GM18909 (cell line): ENCODE results near the gene TMEM255B.
"Not testable (repeated sequence)": the region's sequence is repeated elsewhere in the genome, so short reads cannot be mapped to it uniquely, and the experiment has no call there.

Source experiments
- ATAC-seq: cut with Tn5 transposase; IDR thresholded peaks from one replicate; pipeline ENCODE4 v1.9.1; 2021; ENCODE audit warnings: mild to moderate bottlenecking; ENCODE audit not compliant: unreplicated experiment, poor library complexity

TMEM255B gene

DNA sequence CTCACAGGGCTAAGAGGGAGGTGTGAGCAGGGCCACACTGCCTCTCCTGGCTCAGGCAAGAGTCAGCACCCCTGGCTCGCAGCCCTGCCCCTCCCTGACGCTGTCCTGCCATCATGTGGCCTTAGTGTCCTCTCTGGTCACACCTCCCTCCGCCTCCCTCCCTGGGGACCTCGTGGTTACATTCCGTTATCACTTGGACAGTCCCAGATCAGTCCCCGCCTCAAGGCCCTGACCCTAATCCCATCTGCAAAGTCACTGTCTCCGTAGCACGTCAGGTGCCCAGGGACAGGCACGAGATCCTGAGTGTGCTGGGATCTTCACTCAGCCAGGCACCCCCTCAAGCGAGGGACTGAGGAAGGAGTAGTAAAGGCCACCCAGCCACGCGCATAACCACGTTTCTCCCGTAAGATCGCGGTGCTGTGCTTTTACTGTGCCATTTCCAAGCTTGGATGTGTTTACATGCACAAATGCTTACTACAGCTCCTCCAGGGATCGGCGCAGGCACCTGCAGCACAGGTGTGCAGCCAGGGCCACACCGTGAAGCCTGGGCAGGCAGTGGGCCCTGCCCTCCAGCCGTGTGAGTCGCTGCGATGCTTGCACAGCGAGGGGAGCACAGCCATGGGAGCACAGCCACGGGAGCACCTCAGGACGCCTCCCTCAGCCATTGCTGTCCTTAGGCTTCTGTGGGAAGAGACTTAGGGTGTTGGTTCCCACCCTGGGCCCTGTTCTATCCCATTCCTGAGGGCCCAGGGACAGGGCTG, 10.7 kb upstream of the TMEM255B start:
- ATAC-seq: no peak

DNA sequence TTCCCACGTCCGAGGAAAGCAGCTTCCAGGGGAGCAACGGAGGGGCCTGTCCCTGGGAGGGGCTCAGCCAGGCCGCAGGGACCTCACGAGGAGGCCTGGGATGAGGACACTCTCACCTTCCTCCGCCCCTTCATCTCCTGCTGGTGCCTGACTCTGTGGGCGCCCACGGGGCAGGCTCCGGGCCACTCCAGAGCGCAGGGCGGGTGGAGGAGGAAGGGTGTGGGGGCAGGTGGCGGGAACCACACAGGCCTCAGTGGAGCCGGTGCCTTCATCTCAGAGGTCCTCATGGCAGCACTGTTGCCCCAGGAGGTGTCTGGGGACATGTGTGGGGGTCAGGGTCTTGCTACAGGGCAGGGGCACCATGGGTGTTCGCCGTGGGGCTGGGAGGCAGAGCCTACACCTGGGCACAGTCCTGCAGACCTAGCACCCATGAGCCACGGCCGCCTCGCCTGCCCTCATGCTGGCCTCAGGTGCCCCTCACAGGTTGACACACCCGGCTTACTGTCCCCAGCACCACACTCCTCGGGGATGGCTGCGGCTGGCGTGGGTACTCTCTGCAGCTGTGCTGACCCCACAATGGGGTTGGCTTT, 10.1 kb upstream of the TMEM255B start:
- no peak for ATAC-seq

DNA sequence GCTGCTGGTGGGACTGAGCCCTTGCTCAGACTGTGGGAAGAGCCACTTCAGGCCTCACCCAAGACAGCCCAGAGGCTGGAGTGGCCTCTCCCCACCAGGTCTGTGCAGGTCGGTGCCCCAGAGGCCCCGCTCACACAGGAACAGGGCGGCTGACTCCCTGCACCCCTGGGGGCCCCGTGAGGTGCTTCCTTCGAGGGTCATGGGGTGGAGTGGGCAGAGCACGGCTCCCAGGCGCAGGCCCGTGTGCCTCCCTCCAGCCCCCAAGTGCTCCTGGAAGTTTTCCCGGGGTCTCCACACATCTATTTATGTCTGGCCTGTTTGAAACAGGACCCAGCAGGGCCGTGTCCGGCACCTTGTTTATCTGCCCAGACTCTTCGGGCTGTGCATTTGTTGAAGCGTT, 9.5 kb upstream of the TMEM255B start:
- no peak for ATAC-seq

DNA sequence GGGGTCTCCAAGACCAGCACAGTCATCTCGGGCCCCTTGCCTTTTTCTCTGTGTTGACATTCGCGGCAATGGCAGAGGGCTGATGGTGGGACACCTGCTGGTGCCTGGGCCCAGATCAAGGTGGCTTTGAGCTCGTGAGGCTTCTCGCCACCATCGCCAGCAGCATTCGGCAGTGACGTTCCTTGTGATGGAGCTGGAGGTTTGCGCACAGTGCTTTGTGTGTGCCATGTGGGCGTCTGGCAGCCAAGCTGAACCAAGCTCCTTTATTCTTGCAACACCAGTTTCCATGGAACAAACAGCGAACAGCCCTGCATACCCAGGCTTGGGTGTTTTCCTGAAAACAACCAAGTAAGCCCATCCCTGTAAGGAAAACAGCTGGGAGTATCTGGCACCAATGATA, 9.1 kb upstream of the TMEM255B start:
- no peak for ATAC-seq

DNA sequence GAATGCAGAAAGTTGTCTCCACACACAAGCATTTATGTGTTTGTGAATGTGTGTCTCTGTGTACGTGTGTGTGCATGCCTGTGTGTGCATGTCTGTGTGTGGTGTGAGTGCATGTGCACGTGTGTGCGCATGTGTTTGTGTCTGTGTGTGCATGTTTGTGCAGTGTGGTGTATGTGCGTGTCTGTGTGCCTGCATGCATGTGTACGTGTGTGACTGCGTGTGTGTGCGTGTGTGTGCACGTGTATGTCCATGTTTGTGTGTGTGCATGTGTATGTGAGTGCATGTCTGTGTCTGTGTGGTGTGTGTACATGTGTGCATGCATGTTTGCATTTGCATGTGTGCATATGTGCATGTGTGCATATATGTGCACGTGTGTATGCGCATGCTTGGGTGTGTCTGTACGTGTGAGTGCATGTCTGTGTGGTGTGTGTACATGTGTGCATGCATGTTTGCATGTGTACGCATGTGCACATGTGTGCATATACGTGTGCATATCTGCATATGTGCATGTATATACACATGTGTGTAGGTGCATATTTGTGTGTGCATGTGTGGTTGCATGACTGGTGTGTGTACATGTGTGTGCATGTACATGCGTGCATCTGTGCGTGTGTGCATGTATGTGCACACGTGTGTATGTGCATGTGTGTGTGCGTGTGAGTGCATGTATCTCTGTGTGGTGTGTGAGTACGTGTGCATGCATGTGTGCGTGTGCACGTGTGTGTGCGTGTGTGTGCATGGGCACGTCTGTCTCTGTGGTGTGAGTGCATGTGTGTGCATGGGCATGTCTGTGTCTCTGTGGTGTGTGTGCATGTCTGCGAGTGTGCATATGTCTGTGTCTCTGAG, 8.2 kb upstream of the TMEM255B start:
- ATAC-seq: no peak

DNA sequence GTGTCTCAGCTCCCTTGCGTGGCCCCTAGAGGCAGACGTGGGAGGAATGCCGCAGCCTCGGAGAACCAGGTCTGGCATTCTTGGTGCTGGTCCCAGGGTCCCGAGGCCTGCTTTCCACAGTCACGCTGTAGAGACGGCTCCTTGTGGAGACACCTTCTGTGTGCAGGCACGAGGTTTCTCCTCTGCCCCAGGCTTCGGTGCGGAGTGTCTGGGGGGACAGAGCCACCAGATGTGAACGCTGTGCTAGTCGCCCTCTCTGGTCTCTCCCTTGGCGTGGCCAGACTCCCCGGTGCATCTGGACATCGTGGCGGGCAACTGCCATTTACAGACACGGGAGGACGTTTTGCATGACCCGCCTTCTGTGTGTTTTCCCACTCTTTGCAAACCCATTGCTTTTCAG, 7.5 kb upstream of the TMEM255B start:
- ATAC-seq: no peak

DNA sequence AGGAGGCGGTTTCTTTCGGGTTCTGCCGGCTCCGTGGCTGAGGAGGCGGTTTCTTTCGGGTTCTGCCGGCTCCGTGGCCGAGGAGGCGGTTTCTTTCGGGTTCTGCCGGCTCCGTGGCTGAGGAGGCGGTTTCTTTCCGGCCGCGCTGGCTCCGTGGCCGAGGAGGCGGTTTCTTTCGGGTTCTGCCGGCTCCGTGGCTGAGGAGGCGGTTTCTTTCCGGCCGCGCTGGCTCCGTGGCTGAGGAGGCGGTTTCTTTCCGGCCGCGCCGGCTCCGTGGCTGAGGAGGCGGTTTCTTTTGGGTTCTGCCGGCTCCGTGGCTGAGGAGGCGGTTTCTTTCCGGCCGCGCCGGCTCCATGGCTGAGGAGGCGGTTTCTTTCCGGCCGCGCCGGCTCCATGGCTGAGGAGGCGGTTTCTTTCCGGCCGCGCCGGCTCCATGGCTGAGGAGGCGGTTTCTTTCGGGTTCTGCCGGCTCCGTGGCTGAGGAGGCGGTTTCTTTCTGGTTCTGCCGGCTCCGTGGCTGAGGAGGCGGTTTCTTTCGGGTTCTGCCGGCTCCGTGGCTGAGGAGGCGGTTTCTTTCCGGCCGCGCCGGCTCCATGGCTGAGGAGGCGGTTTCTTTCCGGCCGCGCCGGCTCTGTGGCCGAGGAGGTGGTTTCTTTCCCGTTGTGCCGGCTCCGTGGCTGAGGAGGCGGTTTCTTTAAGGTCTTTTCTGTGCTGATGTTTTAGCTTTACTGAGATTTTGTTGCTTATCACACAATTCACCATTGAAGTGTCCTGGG, 6.6 kb upstream of the TMEM255B start:
- ATAC-seq: not testable (repeated sequence)

DNA sequence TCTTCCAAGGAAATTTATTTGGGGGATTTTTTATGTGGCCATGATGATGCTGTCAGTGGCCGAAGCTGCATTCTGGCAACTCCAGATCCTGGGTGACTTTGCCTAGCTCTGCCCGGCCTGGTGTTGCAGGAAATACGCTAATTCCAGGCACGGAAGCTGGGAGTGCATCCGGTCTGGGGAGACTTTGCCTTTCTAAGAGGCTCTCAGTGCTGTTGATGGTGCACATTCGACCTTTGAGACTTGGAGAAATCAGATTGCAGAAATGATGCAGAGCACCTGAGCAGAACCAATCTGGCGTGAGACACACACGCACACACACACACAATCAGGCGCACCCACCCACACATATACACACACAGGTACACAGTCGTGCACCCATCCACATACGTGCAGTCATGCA, 5.9 kb upstream of the TMEM255B start:
- ATAC-seq: no peak

DNA sequence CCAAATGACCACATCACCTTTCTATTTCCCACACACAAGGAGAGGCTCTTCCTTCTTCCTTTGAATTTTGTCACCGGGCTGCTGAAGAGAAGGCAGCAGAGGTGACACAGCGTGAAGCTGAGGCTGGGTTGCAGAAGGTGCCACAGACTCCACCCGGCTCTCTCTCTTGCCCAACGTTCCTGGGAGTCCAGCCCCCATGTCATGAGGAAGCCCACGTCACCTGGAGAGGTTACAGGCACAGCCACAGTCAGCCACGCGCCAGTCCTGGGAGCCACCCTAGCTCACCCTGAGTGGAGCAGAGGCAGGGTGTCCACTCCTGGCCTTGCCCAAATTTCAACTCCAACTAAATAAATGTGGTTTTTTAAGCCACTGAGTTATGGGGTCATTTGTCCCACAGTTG, 4.8 kb upstream of the TMEM255B start:
- ATAC-seq: no peak

DNA sequence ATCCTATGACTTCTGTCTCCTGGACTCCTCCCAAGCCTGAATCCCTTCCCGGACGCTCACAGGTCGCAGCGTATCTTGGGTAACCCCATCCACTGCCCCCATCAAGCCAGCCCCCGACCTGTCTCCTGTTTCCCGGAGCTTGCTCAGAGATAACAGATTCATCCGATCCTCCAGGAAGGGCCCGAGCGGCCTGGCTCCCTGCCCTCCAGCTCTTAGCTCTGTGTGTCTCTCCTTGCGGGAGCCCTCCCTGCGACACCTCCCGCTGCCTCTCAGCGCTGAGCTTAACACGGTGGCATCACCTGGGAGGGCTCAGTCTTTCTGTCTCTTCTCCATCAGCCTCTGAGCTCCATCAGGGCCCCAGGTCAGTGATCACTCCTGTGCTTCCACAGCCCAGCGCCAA, 4.3 kb upstream of the TMEM255B start:
- ATAC-seq: no peak

DNA sequence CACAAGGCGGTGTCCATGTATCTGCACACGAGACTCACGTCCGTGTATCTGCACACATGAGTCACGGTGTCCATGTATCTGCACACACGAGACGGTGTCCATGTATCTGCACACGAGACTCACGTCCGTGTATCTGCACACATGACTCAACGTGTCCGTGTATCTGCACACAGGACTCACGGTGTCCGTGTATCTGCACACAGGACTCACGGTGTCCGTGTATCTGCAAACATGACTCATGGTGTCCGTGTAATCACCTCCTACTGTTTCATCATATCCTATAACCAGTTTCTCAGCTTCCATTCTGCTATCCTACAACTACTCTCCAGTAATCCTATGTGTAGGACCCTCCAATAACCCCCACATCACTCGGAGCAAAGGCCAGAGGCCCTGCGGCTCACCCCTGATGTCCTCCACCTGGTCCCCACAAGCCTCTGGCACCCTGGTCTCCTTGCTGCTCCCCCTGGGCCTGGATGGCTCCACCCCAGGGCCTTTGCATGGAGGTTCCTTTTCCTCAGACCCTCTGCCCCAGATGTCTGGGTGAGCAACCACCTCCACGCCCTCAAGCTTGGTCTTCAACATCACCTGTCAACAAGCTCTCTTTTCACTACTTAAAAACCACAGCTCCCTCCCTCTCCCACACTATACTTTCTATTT, 2.5 kb upstream of the TMEM255B start:
- no peak for ATAC-seq

DNA sequence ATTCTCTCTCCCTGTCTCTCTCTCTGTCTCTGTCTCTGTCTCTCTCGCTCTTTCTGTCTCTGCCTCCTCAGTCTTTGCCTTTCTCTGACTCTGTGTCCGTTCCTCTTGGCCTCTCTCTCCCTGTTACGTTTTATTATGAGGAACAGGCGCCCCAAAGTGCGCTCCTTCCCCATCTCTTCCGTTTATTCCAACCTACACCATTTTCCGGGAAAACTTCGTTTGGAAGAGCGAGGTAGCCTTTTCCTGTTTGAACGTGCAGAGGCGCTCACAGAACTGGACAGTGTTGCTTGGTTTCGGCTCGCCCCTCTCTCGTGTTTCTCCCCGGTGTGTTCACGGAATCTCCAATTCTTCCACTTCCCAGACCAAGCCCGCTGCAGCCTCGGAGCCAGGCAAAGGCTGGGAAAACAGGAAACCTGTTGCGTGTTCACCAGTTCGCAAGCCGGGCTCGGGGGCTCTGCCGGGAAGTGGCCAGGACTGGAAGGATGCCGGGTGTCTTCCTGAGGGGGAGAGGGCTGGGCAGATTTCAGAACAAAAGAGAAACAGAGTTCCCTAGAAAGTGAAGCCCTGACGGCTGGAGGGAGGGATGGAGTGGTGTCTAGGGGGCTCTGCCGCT, 605 bp downstream of the TMEM255B start:
- no peak for ATAC-seq

DNA sequence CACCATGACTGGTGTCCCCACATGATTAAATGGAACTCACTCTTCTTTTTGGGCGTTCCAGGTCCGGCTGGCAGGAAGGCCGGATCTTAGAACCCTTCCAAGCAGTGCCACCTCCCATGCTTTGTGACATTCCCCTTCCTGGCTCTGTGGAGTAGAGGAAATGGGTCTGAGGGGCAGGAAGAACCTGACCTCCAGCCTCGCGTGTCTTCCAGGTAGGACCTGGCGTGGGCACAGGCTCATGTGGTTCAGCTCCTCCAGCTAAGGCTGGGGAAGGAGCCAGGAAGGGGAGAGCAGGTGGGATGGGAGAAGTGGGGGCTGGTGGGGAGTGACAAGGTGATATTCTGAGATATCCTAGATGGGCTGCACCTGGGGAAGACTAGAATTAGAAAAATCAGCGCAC, 2.1 kb downstream of the TMEM255B start:
- ATAC-seq: no peak

DNA sequence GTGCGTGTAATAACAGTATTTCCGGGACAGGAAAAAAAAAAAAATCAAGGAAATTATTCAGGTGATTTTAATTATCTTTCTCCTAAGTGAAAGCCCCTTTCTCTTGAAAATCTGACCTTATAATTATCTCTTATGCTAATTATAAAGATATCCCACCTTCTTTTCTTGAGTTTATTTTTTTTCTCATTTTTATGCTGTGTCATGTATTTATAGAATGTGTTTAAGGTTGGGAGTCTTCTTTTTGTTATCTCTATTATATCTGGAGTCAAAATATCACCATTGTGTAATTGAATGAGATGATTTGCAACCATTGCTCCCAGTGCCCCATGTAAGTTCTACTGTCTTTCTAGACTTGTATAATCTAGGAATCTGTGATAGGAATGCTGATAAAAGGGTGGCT, 3.0 kb downstream of the TMEM255B start:
- ATAC-seq: no peak

DNA sequence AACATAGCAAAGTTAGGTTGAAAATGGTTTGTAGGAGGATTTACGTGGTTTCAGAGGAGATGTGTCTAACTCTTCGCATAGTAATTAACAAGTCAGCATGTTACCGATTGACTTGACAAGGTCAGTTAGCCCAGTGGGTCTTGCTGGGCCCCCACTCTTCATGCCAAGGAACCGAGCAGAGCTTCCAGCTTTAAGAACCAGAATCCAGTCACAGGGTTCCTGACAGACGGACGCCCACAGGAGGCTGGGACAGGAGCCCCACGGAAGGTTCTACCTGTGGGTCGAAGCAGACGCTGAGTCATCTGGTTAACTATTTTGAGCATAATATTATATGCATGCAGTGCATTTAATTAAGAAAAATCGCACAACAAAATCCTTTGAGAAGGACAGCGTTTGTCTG, 3.5 kb downstream of the TMEM255B start:
- ATAC-seq: no peak

DNA sequence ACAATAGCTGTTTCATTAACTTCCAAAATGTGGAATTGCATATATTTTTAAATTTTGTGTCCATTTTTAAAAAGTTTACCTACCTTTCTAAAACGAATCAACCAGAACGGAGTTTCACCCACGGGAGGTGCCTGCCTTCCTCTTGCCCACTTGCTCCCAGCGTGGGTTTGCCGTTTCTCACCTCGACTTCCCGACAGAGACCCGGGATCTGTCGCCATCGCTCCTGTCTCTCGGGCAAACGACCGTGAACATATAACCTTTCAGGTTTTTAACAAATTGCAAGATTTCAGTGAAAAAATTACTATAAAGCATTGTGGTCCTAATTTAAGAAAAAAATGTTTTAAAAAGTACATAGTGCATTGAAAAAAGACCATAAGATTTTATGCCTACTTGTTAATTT, 4.2 kb downstream of the TMEM255B start:
- no peak for ATAC-seq

DNA sequence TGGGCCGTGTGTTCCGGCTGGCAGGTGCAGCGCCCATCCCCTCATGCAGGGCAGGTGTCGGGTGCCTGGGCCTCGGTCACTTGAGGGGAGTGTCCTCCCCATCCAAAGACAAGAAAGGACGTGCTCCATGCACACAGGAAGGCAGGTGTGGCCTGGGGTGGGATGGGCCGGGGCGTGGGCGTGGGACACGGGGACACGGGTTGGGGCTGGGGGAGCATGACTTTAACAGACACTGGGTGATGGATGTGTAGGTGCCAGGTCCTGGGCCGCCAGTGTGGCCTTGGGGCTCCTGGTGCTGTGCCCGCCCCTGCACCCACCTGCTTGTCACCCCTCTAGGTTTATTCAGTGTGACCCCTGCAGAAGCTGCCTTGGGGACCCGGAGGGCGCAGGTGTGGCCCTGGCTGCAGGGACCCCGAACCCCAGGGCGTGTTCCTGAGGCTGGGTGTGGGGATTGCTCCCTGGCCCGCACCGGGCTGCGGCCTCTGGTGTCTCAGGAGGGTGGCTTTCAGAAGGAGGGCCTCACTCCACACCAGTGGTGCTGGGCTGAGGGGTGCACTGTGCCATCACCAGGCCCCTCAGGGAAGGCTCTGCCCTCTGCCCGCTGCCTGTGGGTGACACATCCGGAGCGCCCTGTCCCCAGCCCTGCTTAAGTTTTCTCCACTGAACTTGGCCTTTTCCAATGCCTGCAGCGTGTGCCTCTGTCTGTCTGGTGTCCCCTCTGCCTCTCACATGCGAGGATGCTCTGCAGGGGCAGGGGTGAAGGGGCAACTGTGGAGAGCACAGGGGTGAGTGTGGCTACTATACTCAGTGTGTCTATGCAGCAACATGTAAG, 5.2 kb downstream of the TMEM255B start:
- ATAC-seq: no peak

DNA sequence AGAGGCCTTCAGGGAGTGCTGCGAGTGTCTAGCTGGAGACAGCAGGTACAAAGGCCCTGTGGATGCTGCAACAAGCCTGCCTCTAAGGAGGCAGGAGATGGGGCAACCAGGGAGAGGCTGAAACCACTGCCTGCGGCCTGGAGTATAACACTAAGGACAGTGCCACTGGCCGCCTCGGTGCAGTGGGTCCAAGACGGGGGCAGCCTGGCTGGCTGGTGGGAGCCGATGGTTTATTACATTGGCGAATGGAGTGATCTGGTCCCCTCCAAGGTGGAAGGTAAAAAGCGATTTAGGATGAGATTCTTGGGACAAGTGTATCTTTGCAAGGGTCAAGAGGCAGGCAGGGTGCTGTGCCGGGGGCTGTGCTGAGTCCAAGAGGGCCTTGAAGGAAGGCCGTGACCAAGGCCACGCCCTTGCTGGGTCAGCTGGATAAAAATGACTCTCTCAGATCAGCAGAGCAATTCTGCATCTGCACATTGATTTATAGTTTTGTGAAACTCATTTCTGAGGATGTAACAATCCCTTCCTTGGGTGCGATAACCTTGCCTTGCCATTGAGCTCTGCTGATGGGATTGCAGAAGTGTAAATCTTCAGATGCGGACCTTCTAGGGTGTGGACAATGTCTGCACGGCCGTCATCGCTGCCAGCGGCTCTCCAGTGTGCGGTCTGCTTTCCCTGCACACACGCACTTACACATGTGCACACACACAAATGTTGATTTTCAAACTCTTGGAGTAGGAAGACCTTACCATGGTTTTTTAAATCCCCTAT, 6.0 kb downstream of the TMEM255B start:
- no peak for ATAC-seq
